Aorta (tissue), 5 donors: ENCODE data around the gene TNS1. TPM values are rescaled to one million over a fixed set of nuclear protein-coding genes. Genes with fewer than 3 reads are reported as not detected.
A peak's percentile ranks its signal among the peaks of the same experiment; 100 is the strongest.

Experiments used
- ATAC-seq: fragments of 200-7000 bp; cut with Tn5 transposase; one replicate; pipeline ENCODE4 v1.9.1; 2022; ENCODE audit warnings: moderate library complexity; ENCODE audit not compliant: low FRiP score
- DNase-seq, 2 donors: peaks; one replicate each; pipeline ENCODE4 v3.0.0-alpha.2; 2020
- H3K27ac ChIP-seq, 2 donors: one replicate each; pipeline ENCODE4 v1.5.1; 2013; ENCODE audit warnings: low read length in 2 of 2, mild to moderate bottlenecking in 2 of 2, moderate library complexity in 2 of 2, control low read depth in 1 of 2, inconsistent platforms in 1 of 2, low read depth in 1 of 2
- H3K27me3 ChIP-seq, 2 donors: one replicate each; pipeline ENCODE4 v1.6.1; 2013; ENCODE audit warnings: control low read depth in 1 of 2, low read length in 1 of 2, mild to moderate bottlenecking in 1 of 2, moderate library complexity in 1 of 2; ENCODE audit not compliant: insufficient read depth in 2 of 2, control insufficient read depth in 1 of 2
- H3K36me3 ChIP-seq, 2 donors: one replicate each; pipeline ENCODE4 v1.6.1; 2013; ENCODE audit warnings: control low read depth in 1 of 2, low read length in 1 of 2, mild to moderate bottlenecking in 1 of 2; ENCODE audit not compliant: insufficient read depth in 2 of 2, control insufficient read depth in 1 of 2
- H3K4me1 ChIP-seq, 2 donors: one replicate each; pipeline ENCODE4 v1.6.1; 2013; ENCODE audit warnings: low read length in 2 of 2, control low read depth in 1 of 2, mild to moderate bottlenecking in 1 of 2, moderate library complexity in 1 of 2; ENCODE audit not compliant: insufficient read depth in 2 of 2, control insufficient read depth in 1 of 2
- H3K4me3 ChIP-seq, 2 donors: one replicate each; pipeline ENCODE4 v1.5.1; 2013; ENCODE audit warnings: low read length in 2 of 2, control low read depth in 1 of 2, mild to moderate bottlenecking in 1 of 2
- H3K9me3 ChIP-seq: one replicate; pipeline ENCODE4 v1.6.1; 2013; ENCODE audit warnings: mild to moderate bottlenecking, low read length; ENCODE audit not compliant: control insufficient read depth
- WGBS, 2 donors: extraction: QIAGEN DNeasy Blood & Tissue Kit; methylation state at CpG; one replicate each; pipeline ENCODE4 v1.1.7; 2013; 5-methylcytosine and 5-hydroxymethylcytosine counted together
- intact Hi-C, 2 donors: fragments of 100-400 bp; cut with DNase I; formaldehyde crosslinking; loops; one replicate each; pipeline versions ENCODE4 v1.14.2 to v1.15.0; 2022
- polyA plus RNA-seq, 2 donors: library from polyadenylated mRNA; stranded (reverse); fragments of 200-250 nt; gene quantifications; one replicate each; pipeline ENCODE4 v1.2.3, GENCODE V29; 2013
- total RNA-seq, 2 donors: library from RNA; stranded (reverse); fragmentation: NEBNext Ultra II Directional; extraction: Animal tissue kit (Norgen Biotek cat#: 25700); gene quantifications; one replicate each; pipeline ENCODE4 v1.2.1, GENCODE V29; 2021
- donor health status: healthy with polysubstance abuse.
- donor health status: Bipolar disorder and iron deficiency.
- donor health status: DM: no; HTN: no; CAD: no.
- donor health status: DM: no; HTN: no; CAD: no.
- donor health status: DM: yes; HTN: yes; CAD: no.

Gene TNS1
- total and polyA plus RNA-seq, 4 donors: 303 to 1,949 (median 930) TPM

DNA sequence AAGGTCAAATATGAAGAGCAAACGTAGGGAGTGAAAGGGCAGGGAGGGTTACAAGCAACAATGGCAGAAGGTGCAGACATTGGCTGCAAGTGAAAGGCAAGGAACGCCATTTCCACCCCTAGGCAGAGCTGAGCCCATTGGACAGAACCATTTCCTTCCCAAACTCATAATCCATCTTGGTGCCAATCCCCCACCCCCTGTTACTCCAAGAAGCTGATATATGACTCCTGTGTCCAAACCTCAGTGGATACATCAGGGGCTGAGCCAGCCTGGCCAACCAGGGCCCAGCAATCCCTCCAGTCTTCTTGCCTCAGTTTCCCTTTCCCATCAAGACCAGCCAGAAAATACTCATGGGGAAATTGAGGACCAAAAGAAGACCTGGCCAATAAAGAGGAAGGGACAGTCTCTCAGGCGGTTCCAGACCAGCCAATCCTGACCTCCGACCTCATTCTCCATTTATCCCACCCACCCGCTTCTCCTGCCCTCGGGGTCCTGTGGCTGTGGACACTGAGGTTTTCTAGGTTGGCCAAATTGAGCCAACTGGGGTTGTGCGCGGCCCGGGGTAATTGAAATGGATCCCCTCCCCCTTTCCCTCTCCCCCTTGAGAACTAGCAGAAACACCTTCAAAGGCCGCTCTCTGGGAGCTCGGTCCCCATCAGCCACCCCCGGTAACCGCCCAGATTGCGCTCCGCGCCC, 24.8 kb downstream of the TNS1 start:
- ATAC-seq (no peak), DNase-seq (no peak)
- WGBS, 2 donors: 27 to 31% methylated on average over 11 to 16 of the region's 16 CpGs
- Histone ChIP-seq H3K36me3 (no peaks in the 10 kb centered on the region), H3K4me3 (peak overlapping the region; percentile 63 to 68), H3K4me1 (no peaks in the 10 kb centered on the region), H3K9me3 (no peaks in the 10 kb centered on the region), H3K27ac (peak overlapping the region; percentile 8 to 19), H3K27me3 (no peaks in the 10 kb centered on the region)
- intact Hi-C loops: no loop called here

DNA sequence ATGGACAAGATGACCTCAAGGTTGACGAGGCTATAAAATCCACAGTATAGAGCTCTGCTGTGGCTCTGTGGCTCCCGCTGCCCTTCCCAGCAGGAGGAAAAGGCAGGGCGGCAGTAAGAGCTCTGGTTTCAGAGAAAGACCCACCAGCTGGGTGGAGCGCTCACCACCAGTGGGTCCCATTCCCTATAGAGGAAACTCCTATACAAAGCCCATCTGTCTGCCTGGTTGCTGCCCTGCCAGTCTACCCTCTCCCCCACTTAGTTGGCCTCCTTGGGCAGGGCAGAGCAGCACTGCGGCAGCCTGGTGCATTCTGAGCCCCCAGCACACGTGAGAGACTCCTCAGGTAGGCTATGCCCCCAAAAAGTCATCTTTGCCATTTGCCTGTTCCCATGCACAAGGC, 26.5 kb downstream of the TNS1 start:
- Histone ChIP-seq H3K4me1 (no peaks in the 10 kb centered on the region), H3K4me3 (no peak overlapping the region), H3K9me3 (no peaks in the 10 kb centered on the region), H3K27me3 (no peaks in the 10 kb centered on the region), H3K36me3 (no peaks in the 10 kb centered on the region), H3K27ac (no peak overlapping the region)
- intact Hi-C loops: no loop called here
- 93 to 94% methylated on average over 6 of the region's 6 CpGs for WGBS, 2 donors
- ATAC-seq (no peak), DNase-seq (peak in 1 of 2 donors; percentile 36)

DNA sequence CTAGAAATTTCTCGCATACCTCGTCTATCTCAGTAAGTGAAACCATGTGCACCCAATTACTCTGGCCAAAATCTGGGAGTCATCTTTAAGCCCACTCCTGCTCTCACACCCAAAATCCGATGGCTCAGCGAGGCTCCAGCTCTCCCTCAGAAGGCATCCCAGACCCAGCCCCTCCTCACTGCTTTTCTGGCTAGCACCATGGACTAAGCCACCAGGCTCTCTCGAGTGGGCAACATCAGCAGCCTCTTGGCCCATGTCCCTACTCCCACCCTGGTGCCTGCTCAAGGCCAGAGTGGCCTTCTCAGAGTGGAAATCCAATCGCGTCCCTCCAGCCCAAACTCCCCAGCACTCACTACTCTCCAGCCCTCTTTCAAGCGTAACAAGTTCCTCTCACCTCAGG, 27.2 kb downstream of the TNS1 start:
- Histone ChIP-seq H3K27me3 (no peaks in the 10 kb centered on the region), H3K9me3 (no peaks in the 10 kb centered on the region), H3K36me3 (no peaks in the 10 kb centered on the region), H3K4me3 (no peak overlapping the region), H3K27ac (no peak overlapping the region), H3K4me1 (no peaks in the 10 kb centered on the region)
- no peak for ATAC-seq
- DNase-seq: peak in 1 of 2 donors; percentile 55
- 77 to 79% methylated on average over 8 of the region's 8 CpGs for WGBS, 2 donors
- intact Hi-C loops: no loop called here

DNA sequence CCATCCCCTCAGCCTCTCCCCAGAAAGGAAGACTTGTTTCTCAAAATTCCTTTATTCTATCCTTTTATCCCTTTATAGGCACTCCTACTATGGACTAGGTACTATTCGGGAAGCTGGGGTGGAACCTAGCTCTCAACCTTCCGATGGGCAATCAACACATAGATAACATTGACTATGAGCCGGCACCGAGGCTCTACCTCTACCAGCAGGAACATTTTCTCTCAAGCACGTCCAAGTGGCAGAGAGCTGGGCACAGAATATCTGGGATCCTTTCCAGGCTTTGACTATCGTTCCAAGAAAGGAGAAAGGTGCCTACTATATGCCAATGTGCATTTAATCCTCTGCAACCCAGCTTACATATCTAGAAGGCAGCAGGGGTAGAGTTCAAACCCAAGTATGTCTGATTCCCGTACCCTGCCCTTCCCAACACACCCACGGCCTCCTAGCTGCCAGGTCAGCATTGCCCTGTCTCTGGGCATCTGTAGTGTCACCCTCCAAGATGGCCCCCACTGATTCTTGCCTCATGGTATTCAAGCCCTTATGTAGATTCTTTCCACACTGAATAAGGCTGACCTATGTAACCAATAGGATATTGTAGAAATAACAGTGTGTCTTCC, 28.3 kb downstream of the TNS1 start:
- ATAC-seq: no peak
- no peak overlapping the region for H3K27ac ChIP-seq
- intact Hi-C loops: no loop called here

GRCh38 chr2:217973008-217973787, 29.6 kb downstream of the TNS1 start:
- intact Hi-C loops: no loop called here
- H3K36me3 ChIP-seq: no peaks in the 10 kb centered on the region
- H3K4me3 ChIP-seq: no peak overlapping the region
- no peak overlapping the region for H3K27ac ChIP-seq
- H3K27me3 ChIP-seq: no peaks in the 10 kb centered on the region
- H3K4me1 ChIP-seq: no peaks in the 10 kb centered on the region
- DNase-seq: peak in 1 of 2 donors; percentile 19
- WGBS, 2 donors: 77 to 80% methylated on average over 11 of the region's 11 CpGs
- H3K9me3 ChIP-seq: no peaks in the 10 kb centered on the region
- ATAC-seq: no peak

More for the DNA sequence above, 28.3 kb downstream of the TNS1 start:
- Histone ChIP-seq H3K9me3 (no peaks in the 10 kb centered on the region), H3K36me3 (no peaks in the 10 kb centered on the region), H3K4me1 (no peaks in the 10 kb centered on the region), H3K27me3 (no peaks in the 10 kb centered on the region), H3K4me3 (no peak overlapping the region)
- peak in 1 of 2 donors; percentile 5 for DNase-seq
- WGBS, 2 donors: 19 to 29% methylated on average over 8 of the region's 8 CpGs

DNA sequence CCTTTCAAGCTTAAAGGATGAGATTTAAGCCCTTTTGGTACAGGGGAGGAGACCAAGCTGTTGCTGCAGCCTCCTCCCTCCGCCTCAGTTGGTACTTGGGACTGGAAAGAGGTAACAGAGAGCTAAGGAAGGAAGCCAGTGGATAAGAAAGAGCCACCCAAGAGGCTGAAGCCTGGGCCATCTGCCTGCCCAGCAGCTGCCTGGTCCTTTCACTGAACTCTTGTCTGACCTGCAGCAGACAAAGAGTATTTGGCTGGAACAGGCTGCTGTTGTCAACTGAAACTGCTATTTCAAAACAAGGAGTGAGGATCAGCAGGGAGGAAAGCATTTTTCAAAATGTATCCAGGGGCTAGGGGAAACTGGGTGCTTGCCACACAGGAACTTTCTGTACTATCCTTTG, 30.3 kb downstream of the TNS1 start:
- WGBS, 2 donors: 66 to 77% methylated on average over 1 of the region's 1 CpG
- H3K27ac ChIP-seq: no peak overlapping the region
- intact Hi-C loops: no loop called here
- H3K4me1 ChIP-seq: no peaks in the 10 kb centered on the region
- no peaks in the 10 kb centered on the region for H3K27me3 ChIP-seq
- no peak overlapping the region for H3K4me3 ChIP-seq
- no peaks in the 10 kb centered on the region for H3K9me3 ChIP-seq
- H3K36me3 ChIP-seq: no peaks in the 10 kb centered on the region
- DNase-seq (peak in 1 of 2 donors; percentile 26), ATAC-seq (no peak)

- no peaks in the 10 kb centered on the region for H3K9me3 ChIP-seq
- intact Hi-C loops: no loop called here
- H3K4me1 ChIP-seq: no peaks in the 10 kb centered on the region
- no peak overlapping the region for H3K27ac ChIP-seq
- WGBS, 2 donors: 71 to 80% methylated on average over 1 of the region's 1 CpG
- no peak overlapping the region for H3K4me3 ChIP-seq
- H3K27me3 ChIP-seq: no peaks in the 10 kb centered on the region
- H3K36me3 ChIP-seq: no peaks in the 10 kb centered on the region
- ATAC-seq (no peak), DNase-seq (no peak)
Observed at GRCh38 chr2:217972037-217972436, 30.8 kb downstream of the TNS1 start.

DNA sequence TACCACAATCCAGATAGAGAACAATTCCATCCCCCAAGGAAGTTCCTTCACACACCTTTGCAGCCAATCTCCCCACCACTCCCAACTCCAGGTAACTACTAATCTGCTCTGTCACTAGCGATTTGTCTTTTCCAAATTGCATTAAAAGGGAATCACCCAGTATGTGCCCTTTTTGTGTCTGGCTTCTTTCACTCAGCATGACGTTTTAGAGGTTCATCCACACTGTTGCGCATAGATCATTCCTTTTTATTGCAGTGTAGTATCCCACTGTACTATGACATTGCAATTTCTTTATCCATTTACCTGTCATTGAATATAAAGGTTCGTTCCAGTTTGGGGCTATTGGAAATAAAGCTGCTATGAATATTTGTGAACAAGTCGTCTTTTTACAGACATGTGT, 31.6 kb downstream of the TNS1 start:
- ATAC-seq (no peak), DNase-seq (no peak)
- WGBS, 2 donors: 75 to 76% methylated on average over 5 of the region's 5 CpGs
- Histone ChIP-seq H3K27me3 (no peaks in the 10 kb centered on the region), H3K9me3 (no peaks in the 10 kb centered on the region), H3K36me3 (no peaks in the 10 kb centered on the region), H3K4me3 (no peak overlapping the region), H3K27ac (no peak overlapping the region), H3K4me1 (no peaks in the 10 kb centered on the region)
- intact Hi-C loops: no loop called here
